Measurements from ENCODE around the gene GPR156. TPM values are rescaled to one million over a fixed set of nuclear protein-coding genes. Genes with fewer than 3 reads are reported as not detected.

GPR156 gene
- 1.5 TPM in 2 replicates for total RNA-seq (2014; rRNA removed)
- polyA plus RNA-seq (2012), result 0.41 TPM

DNA sequence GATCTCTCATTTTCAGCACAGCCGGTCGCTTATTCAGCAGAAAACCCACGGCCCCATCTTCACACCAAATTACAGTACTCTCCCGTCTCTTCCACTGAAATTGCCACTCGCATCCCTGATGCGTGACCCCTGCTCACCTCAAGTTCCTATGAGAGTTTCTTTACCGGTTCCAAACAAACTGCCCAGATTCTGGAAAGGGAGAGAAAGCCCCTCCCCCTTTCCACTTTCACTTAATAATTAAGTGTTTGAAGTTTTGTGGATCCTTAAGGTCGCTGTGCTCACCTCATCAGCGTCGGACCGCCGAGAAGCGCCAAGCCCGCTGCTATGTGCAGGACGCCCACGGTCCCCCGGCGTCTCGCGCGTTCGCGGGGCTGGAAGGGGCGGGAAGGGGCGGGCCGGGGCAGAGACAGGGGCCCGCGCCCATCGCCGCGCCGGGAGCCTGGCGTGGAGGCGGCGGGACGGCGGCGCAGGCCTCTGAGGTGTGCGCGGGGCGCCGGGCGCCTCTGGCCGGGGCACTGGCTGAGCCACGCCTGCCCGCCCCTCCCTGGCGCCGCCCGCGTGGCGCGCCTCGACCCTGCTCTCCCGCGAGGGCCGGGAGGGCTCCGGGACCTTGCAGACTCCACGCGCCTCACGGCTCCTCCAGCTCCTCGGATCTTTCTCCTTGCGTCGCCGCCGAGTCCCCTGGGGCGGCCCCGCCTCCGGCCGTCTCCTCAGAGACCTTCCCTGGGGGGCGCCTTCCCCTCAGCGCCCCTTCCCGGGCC lies at the start of gene GPR156:
TSS of gene GPR156 (minus strand) at position 476 of the 761 bp plus-strand sequence. CDS start 41,124 bp downstream, outside the sequence.
- peak; percentile 12 for DNase-seq (ENCODE audit: low read depth)

GRCh38 chr3:120332646-120333045 lies 47.6 kb upstream of the GPR156 start:
- no peak for DNase-seq (ENCODE audit: low read depth)

GRCh38 chr3:120331076-120331475 lies 46.1 kb upstream of the GPR156 start:
- DNase-seq (ENCODE audit: low read depth), result no peak

DNA sequence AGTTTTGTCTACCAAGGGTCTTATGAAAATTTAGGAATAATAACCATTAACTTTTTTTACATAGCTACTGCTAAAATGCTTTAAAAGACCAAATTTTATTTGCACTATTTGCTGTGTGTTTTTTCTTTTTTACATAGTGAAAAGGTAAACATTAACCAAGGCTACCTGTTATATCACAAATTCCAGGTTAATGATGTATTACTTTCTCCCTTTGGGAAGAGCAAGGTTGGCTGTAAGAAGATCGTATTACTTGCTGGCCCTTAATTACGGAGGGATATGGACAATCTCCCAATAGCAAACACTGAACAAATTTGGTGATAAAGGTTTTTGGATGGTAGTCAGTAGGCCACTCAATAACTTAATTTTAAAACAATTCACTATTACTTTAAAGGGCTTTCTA lies 41.8 kb upstream of the GPR156 start:
- no peak for DNase-seq (ENCODE audit: low read depth)

- DNase-seq (ENCODE audit: low read depth), result peak; percentile 7
Observed at GRCh38 chr3:120324190-120324589, 39.2 kb upstream of the GPR156 start.

DNA sequence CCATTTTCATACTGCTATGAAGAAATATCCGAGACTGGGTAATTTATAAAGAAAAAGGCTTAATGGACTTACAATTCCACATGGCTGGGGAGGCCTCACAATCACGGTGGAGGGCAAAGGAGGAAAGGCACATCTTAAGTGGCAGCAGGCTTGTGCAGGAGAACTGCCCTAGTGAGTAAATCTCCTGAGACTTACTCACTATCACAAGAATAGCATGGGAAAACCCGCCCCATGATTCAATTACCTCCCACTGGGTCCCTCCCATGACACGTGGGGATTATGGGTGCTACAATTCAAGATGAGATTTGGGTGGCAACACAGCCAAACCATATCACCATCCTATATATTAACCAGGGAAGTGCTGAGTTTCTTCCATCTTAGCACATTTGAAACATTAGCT lies 38.7 kb upstream of the GPR156 start:
- peak; percentile 10 for DNase-seq (ENCODE audit: low read depth)

DNA sequence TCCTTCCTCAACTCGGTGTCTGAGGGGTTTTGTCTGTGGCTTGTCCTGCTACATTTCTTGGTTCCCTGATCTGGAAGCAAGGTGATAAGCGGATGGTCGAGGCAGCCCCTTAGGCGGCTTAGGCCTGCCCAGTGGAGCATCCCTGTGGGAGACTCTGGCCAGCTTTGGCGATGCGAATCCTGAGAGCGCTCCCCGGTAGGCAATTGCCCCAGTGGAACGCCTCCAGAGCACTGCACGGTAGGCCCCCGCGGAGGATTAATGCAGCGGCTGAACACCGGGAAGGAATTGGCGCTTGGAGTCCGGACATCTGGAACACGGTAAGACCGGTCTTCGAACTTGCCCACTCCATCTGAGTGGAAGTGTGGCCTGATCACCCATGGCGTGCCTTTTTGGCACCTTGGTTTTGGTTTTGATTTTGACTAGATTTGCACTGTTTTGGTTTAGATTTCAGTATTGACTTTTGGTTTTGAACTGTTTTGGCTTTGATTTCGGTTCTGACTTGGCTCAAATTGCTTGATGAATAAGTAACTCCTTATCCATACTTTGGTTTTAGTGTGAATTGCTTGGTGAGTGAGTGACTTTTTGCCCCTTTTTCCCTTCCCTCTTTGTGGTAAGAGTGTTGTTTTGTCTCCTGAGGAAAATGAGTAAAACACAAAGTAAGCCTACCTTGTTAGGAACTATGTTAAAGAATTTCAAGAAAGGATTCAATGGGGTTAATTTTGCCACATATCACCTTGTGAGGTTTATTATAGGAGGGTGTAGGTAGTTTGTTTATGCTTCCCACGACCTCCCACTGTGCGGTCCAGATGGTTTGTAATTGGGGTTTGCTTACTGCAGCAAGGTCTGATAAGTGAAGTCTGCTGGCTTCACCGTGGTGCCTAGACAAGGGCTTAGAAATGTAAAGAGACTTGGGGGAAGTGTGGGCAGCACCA lies 27.1 kb upstream of the GPR156 start:
- DNase-seq (ENCODE audit: low read depth), result no peak

GRCh38 chr3:120306519-120307455 lies 21.8 kb upstream of the GPR156 start:
- DNase-seq (ENCODE audit: low read depth), result no peak

- DNase-seq (ENCODE audit: low read depth), result no peak
Observed at GRCh38 chr3:120304616-120305015, 19.6 kb upstream of the GPR156 start.

DNA sequence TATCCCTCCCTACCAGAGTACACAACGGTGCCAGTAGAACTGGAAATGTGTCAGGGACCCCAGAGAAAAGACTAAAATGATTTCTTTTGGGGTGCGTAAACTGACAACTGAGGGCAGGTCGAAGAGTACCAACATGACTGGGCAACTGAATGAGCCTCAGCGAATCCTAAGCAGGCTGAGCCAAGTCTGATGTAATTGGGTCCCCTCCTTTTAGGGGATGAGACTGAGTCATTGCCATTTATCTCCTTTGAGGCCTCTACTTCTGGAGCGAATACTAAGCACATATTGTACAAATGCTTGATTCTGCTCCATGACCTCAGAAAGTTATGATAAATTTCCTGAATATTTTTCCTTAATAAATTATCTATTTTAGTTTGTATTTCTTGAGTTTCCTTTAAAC lies 17.3 kb upstream of the GPR156 start:
- DNase-seq (ENCODE audit: low read depth), result peak; percentile 12

GRCh38 chr3:120300971-120301370 lies 15.9 kb upstream of the GPR156 start:
- DNase-seq (ENCODE audit: low read depth), result no peak

DNA sequence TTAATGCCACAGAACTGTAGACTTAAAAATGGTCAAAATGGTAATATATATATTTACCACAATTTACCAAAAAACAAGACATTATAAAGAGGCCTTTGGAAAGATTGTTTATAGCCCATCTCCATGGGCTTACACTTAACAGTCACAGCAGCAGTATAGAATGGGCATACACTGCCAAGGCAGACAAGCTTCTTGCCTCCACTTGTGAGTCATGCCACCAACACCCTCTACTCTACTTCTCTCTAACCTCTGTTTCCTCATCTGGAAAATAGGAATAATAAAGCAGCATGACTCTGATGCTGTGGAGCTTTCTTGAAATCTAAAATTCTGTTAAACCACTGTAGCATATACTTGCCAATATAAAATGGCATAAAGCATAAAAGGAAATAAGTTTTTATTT lies 14.4 kb upstream of the GPR156 start:
- no peak for DNase-seq (ENCODE audit: low read depth)

GRCh38 chr3:120298996-120299395 lies 14.0 kb upstream of the GPR156 start:
- DNase-seq (ENCODE audit: low read depth), result no peak

DNA sequence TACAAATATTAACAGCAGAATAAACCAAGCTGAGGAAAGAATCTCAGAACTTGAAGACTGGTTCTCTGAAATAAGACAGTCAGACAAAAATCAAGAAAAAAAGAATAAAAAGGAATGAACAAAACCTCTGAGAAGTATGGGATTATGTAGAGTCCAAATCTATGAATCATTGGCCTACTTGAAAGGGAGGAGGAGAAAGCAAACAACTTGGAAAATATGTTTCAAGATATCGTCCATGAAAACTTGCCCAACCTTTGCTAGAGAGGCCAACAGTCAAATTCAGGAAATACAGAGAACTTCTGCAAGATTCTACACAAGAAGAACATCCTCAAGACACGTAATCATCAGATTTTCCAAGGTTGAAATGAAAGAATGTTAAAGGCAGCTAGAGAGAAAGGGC lies 6.5 kb upstream of the GPR156 start:
- peak; percentile 8 for DNase-seq (ENCODE audit: low read depth)

DNA sequence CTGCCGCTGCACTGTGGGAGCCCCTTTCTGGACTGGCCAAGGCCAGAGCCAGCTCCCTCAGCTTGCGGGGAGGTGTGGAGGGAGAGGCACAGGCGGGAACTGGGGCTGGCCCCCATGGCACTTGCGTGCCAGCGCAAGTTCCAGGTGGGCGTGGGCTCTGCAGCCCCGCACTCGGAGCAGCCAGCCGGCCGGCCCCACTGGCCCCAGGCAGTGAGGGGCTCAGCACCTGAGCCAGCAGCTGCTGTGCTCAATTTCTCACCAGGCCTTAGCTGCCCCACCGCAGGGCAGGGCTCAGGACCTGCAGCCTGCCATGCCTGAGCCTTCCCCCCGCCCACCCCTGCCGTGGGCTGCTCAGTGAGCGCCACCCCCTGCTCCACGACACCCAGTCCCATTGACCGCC lies 4.6 kb upstream of the GPR156 start:
- no peak for DNase-seq (ENCODE audit: low read depth)

DNA sequence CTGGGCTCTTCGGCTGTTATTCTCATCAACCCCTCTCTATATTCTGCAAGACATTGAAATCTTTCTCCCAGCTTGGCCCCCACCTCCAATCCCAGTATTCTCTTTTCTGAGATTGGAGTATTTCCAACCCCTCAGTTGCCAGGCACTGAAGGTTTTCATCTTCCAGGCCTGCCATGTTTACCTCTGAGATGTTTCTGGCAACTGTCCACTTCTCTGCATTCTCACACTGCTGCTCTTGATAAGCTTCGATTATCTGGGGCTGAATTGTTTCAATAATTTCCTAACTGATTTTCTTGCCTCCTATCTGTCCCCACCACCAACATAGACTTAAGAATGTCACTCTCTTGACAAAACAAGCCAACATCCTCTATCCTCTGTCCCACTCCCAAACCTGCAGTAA lies 1.4 kb upstream of the GPR156 start:
- DNase-seq (ENCODE audit: low read depth), result no peak

- DNase-seq (ENCODE audit: low read depth), result no peak
Observed at GRCh38 chr3:120285508-120285841, 453 bp upstream of the GPR156 start.

DNA sequence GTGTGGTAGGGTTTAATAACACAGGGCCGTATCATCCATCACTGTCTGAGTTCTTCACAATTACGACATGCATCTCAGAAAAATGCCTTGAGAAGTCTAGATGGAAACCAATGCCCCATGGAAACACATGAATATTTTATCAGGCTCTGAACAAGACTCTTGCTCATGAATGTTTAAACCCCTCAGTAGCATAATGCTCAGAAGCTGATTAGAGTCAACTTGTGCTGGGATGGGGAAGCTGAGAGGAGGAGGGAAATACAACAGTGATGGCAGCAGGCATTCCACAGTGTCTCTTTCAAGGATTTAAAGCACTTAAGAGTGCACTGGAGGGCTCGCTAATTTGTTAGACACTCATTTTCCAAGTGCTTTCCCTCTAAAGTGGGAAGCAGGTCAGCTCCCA lies 3.8 kb downstream of the GPR156 start:
- no peak for DNase-seq (ENCODE audit: low read depth)

- DNase-seq (ENCODE audit: low read depth), result no peak
Observed at GRCh38 chr3:120280566-120280965, 4.5 kb downstream of the GPR156 start.

- DNase-seq (ENCODE audit: low read depth), result no peak
Observed at GRCh38 chr3:120280026-120280425, 5.0 kb downstream of the GPR156 start.

GRCh38 chr3:120276767-120277166 lies 8.3 kb downstream of the GPR156 start:
- peak; percentile 16 for DNase-seq (ENCODE audit: low read depth)

DNA sequence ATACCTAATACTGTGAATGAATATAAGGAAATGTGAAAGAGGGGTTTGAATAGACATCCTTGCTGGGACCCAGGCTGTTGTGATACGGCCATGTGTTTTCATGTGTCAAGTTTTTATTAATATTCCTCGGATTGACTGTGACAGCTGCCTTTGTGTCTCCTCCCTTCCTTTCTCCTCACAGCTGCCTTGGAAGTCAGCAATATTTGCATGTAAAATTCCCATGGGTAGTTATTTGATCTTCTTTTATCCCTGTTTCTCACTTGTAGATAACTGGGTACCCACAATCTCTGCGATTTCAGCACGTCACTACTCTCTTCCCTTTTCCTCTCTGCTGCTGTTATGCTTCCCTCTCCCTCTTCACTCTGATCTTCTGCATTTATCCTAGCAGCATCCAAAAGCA lies 9.4 kb downstream of the GPR156 start:
- peak; percentile 97 for DNase-seq (ENCODE audit: low read depth)
